A549 (cell line): ENCODE results near the gene ABCC6.
"Not testable (repeated sequence)": the region's sequence is repeated elsewhere in the genome, so short reads cannot be mapped to it uniquely, and the experiment has no call there.

Experiments
- EHF ChIP-seq: fragments of 250-450 bp; sonication (Bioruptor Pico); IDR thresholded peaks from 2 replicates; pipeline ENCODE4 v1.5.0; 2020; ENCODE audit warnings: mild to moderate bottlenecking
- EP300 ChIP-seq, 2 experiments: fragments of >200 bp; sonication (Bioruptor Twin); formaldehyde crosslinking; IDR thresholded peaks; 2 replicates in 1 of 2; 3 replicates in 1 of 2; pipeline ENCODE4 v1.6.1; 2016 to 2017
- JUN ChIP-seq, 2 experiments: fragments of >200 bp; sonication (Bioruptor Twin); formaldehyde crosslinking; IDR thresholded peaks; 2 replicates in 1 of 2; 3 replicates in 1 of 2; pipeline ENCODE4 v1.6.1; 2016 to 2017
- MAZ ChIP-seq: fragments of 150-350 bp; IDR thresholded peaks from 2 replicates; pipeline ENCODE4 v1.6.1; 2014; ENCODE audit warnings: antibody characterized with exemption, low read depth, low read length, borderline replicate concordance
- MYC ChIP-seq: IDR thresholded peaks from 2 replicates; pipeline ENCODE4 v1.6.1; 2012; ENCODE audit warnings: mild to moderate bottlenecking, inconsistent platforms, low read length, improper control_type of control experiment, borderline replicate concordance
- POLR2A ChIP-seq: IDR thresholded peaks from 2 replicates; pipeline ENCODE4 v1.6.1; 2012; ENCODE audit warnings: mild to moderate bottlenecking, low read length
- RAD21 ChIP-seq, 2 experiments: fragments of >200 bp in 1 of 2; sonication (Bioruptor Twin) in 1 of 2; formaldehyde crosslinking in 1 of 2; IDR thresholded peaks in 1 of 2; conservative IDR thresholded peaks in 1 of 2; 2 replicates in 1 of 2; 3 replicates in 1 of 2; pipeline ENCODE4 v1.6.1; 2012 to 2018; ENCODE audit warnings: inconsistent platforms in 1 of 2
- TF ChIP-seq, protein P1 (sequence below): fragments of >200 bp; sonication (Bioruptor Twin); formaldehyde crosslinking; IDR thresholded peaks from 3 replicates; pipeline ENCODE4 v1.5.1; 2016

DNA sequence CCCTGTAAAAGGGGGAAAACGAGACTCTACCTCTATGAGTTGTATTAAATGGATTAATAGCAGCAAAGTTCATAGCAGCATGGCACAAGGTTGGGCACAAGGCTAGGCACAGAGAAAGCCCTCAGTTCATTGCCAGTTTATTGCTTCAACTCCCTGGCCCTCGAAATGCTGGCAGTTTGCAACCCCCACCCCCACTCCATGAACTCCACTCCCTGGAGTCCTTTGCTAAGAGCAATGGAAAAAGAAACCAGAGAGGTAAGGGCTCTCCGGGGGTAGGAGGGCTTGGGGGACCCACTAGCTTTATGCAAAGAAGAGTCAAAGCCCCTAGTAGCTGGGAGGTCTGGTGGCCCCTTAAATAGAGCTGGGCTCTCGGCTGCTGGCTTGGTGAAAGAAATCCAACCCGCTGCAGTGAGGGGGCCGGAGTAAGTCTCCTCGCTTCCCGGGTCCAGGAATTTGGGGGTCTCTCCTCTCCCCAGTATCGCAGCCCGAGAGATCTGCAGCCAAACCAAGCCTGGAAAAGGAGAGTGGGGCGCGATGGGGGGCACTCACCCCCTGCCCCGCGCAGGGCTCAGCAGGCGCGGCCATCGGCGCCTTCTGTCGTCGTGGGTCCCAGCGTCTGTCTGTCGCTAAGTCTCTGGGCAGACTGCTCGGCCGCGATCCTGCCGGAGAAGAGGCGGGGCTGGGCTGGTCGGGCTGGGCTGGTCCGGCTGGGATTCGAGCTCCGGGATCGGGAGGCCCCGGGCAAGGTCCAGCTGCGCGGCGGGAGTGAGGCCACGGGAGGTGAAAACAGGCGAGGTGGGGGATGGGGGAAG lies at the start of gene ABCC6:
- TF ChIP-seq, protein P1, sequence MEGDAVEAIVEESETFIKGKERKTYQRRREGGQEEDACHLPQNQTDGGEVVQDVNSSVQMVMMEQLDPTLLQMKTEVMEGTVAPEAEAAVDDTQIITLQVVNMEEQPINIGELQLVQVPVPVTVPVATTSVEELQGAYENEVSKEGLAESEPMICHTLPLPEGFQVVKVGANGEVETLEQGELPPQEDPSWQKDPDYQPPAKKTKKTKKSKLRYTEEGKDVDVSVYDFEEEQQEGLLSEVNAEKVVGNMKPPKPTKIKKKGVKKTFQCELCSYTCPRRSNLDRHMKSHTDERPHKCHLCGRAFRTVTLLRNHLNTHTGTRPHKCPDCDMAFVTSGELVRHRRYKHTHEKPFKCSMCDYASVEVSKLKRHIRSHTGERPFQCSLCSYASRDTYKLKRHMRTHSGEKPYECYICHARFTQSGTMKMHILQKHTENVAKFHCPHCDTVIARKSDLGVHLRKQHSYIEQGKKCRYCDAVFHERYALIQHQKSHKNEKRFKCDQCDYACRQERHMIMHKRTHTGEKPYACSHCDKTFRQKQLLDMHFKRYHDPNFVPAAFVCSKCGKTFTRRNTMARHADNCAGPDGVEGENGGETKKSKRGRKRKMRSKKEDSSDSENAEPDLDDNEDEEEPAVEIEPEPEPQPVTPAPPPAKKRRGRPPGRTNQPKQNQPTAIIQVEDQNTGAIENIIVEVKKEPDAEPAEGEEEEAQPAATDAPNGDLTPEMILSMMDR = not testable (repeated sequence)
- TF ChIP-seq POLR2A; JUN (IDR thresholded peaks at IDR 0.05); EP300 (IDR thresholded peaks at IDR 0.05); MYC; MAZ; EHF (CRISPR knock-in tag); RAD21 (conservative IDR thresholded peaks at IDR 0.05 in 1 of 2, IDR thresholded peaks at IDR 0.05 in 1 of 2): not testable (repeated sequence)
